ENCODE measurements around the gene THOC6. TPM values are rescaled to one million over a fixed set of nuclear protein-coding genes. Genes with fewer than 3 reads are reported as not detected.

THOC6 gene
- total and polyA plus RNA-seq, 2 donors (not counting 1 experiment from before 2014, with no cell fraction given), result 28.5 to 52.2 TPM

GRCh38 chr16:3017344-3017743 lies 6.5 kb upstream of the THOC6 start:
- Mint-ChIP-seq H3K27ac (no peak overlapping the region), H3K27me3 (peaks cover 22% of the 10 kb centered on the region), H3K9me3 (ENCODE audit: insufficient read depth) (no peaks in the 10 kb centered on the region), H3K4me1 (peaks cover 25% of the 10 kb centered on the region), H3K4me3 (no peak overlapping the region)
- Histone ChIP-seq H3K4me3 (ENCODE audit: control extremely low read depth in 1 of 5, extremely low read depth in 1 of 5, insufficient read depth in 1 of 5, low read depth in 2 of 5, low read length in 4 of 5) (no peak overlapping the region), H3K9ac (ENCODE audit: low read length) (no peak overlapping the region), H3K9me3 (ENCODE audit: control extremely low read depth in 1 of 3, control insufficient read depth in 2 of 3, insufficient read depth in 1 of 3, low read length in 2 of 3) (peaks cover 0 to 4% (median 0%) of the 10 kb centered on the region in 3 donors), H3K4me1 (ENCODE audit: control insufficient read depth in 2 of 2, insufficient read depth in 2 of 2, low read length in 2 of 2) (peaks cover 21 to 35% of the 10 kb centered on the region in 2 donors), H3K79me2 (ENCODE audit: control insufficient read depth, insufficient read depth, low read length) (no peaks in the 10 kb centered on the region), H3K27me3 (replicated peaks in 1 of 4; ENCODE audit: control extremely low read depth in 1 of 4, control insufficient read depth in 3 of 4, insufficient read depth in 4 of 4, low read length in 3 of 4) (peaks cover 0 to 20% (median 10%) of the 10 kb centered on the region in 4 experiments), H4K20me1 (ENCODE audit: control insufficient read depth, insufficient read depth, low read length, poor library complexity, severe bottlenecking) (no peaks in the 10 kb centered on the region), H3K27ac (ENCODE audit: low read length in 2 of 2) (no peak overlapping the region), H2AFZ (ENCODE audit: insufficient read depth, low read depth, low read length, poor library complexity, severe bottlenecking) (no peak overlapping the region), H3K36me3 (replicated peaks in 1 of 2; ENCODE audit: control extremely low read depth in 1 of 2, control insufficient read depth in 1 of 2, extremely low read depth in 1 of 2, insufficient read depth in 2 of 2, low read length in 1 of 2) (no peaks in the 10 kb centered on the region), H3K4me2 (replicated peaks; ENCODE audit: low read depth, low read length, poor library complexity, severe bottlenecking) (no peak overlapping the region)
- intact Hi-C loops (cut with micrococcal nuclease), result no loop called here
- 95% methylated on average over 20 of the region's 20 CpGs for WGBS (ENCODE audit: insufficient coverage)
- TF ChIP-seq, protein P1, sequence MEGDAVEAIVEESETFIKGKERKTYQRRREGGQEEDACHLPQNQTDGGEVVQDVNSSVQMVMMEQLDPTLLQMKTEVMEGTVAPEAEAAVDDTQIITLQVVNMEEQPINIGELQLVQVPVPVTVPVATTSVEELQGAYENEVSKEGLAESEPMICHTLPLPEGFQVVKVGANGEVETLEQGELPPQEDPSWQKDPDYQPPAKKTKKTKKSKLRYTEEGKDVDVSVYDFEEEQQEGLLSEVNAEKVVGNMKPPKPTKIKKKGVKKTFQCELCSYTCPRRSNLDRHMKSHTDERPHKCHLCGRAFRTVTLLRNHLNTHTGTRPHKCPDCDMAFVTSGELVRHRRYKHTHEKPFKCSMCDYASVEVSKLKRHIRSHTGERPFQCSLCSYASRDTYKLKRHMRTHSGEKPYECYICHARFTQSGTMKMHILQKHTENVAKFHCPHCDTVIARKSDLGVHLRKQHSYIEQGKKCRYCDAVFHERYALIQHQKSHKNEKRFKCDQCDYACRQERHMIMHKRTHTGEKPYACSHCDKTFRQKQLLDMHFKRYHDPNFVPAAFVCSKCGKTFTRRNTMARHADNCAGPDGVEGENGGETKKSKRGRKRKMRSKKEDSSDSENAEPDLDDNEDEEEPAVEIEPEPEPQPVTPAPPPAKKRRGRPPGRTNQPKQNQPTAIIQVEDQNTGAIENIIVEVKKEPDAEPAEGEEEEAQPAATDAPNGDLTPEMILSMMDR (IDR thresholded peaks at IDR 0.05), result no peak
- no peak for TF ChIP-seq EZH2 (IDR thresholded peaks at IDR 0.05; ENCODE audit: borderline replicate concordance, insufficient read depth, low read depth, low read length, poor library complexity, severe bottlenecking)
- ATAC-seq (ENCODE audit: low read depth), result no peak
- CTCF ChIA-PET, result no interaction called here
- POLR2A ChIA-PET, result no interaction called here
- no peak for DNase-seq

DNA sequence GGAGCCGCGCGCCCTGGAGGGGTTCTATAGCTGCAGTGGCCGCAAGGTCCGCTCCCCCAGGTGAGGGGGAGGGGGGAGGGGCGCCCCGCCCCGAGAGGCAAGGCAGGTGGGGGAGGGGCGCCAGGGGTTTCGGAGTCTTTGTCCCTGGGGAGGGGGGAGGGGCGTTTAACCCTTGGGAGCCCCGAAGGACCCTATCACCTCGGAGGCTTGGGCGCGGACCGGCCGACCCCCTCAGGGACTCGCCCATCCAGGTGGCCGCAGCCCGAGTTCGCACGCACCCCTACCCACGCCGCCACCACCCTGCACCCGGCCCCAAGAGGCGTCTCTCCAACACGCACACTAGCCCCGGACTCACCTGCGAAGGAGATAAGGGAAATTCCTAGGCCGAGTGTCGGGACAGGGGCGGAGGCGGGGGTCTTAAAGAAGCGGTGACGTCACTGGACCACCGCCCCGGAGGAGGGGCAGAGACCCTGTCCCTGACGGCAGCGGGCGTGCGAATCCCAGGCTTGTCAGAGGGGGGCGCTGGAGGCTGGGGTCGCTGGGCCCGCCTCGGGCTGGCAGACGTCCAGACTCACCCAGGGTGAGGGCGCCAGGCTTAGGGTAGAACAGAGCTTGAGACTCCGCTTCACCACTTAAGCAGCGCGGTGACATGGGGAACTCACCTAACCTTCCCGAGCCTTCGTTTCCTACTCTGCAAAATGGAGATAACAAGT lies 5.9 kb upstream of the THOC6 start, which contains the start of gene CLDN6:
CLDN6 (minus strand) TSS at position 390 of the 713 bp plus-strand sequence. CDS start 2,162 bp downstream, outside the sequence.
- intact Hi-C loops (cut with micrococcal nuclease), result no loop called here
- Mint-ChIP-seq H3K4me1 (peaks cover 31% of the 10 kb centered on the region), H3K4me3 (no peak within 1 kb of the TSS), H3K27ac (peak within 1 kb of the TSS; percentile 41), H3K9me3 (ENCODE audit: insufficient read depth) (no peaks in the 10 kb centered on the region), H3K27me3 (peaks cover 22% of the 10 kb centered on the region)
- Histone ChIP-seq H3K9me3 (ENCODE audit: control extremely low read depth in 1 of 3, control insufficient read depth in 2 of 3, insufficient read depth in 1 of 3, low read length in 2 of 3) (peaks cover 0 to 4% (median 0%) of the 10 kb centered on the region in 3 donors), H3K79me2 (ENCODE audit: control insufficient read depth, insufficient read depth, low read length) (no peaks in the 10 kb centered on the region), H3K9ac (ENCODE audit: low read length) (no peak within 1 kb of the TSS), H3K4me1 (ENCODE audit: control insufficient read depth in 2 of 2, insufficient read depth in 2 of 2, low read length in 2 of 2) (peaks cover 27 to 41% of the 10 kb centered on the region in 2 donors), H3K4me3 (ENCODE audit: control extremely low read depth in 1 of 5, extremely low read depth in 1 of 5, insufficient read depth in 1 of 5, low read depth in 2 of 5, low read length in 4 of 5) (no peak within 1 kb of the TSS), H3K27me3 (replicated peaks in 1 of 4; ENCODE audit: control extremely low read depth in 1 of 4, control insufficient read depth in 3 of 4, insufficient read depth in 4 of 4, low read length in 3 of 4) (peaks cover 0 to 19% (median 8%) of the 10 kb centered on the region in 4 experiments), H3K36me3 (replicated peaks in 1 of 2; ENCODE audit: control extremely low read depth in 1 of 2, control insufficient read depth in 1 of 2, extremely low read depth in 1 of 2, insufficient read depth in 2 of 2, low read length in 1 of 2) (no peaks in the 10 kb centered on the region), H2AFZ (ENCODE audit: insufficient read depth, low read depth, low read length, poor library complexity, severe bottlenecking) (no peak within 1 kb of the TSS), H4K20me1 (ENCODE audit: control insufficient read depth, insufficient read depth, low read length, poor library complexity, severe bottlenecking) (no peaks in the 10 kb centered on the region), H3K27ac (ENCODE audit: low read length in 2 of 2) (no peak within 1 kb of the TSS), H3K4me2 (replicated peaks; ENCODE audit: low read depth, low read length, poor library complexity, severe bottlenecking) (peak within 1 kb of the TSS; percentile 19)
- ATAC-seq (ENCODE audit: low read depth) (no peak), DNase-seq (no peak)
- CTCF ChIA-PET, result interaction anchor here (1.0 kb wide), 1 partner anchor 14 kb away, joined by 4 read pairs; no protein-coding TSS in a partner anchor
- TF ChIP-seq EZH2 (IDR thresholded peaks at IDR 0.05; ENCODE audit: borderline replicate concordance, insufficient read depth, low read depth, low read length, poor library complexity, severe bottlenecking), result no peak
- TF ChIP-seq, protein P1 (IDR thresholded peaks at IDR 0.05), result no peak
- WGBS (ENCODE audit: insufficient coverage), result 15% methylated on average over 35 of the region's 52 CpGs
- POLR2A ChIA-PET, result no interaction called here

Measured in B cell (primary cell).